ENCODE measurements around the gene STAT6.
"Not testable (repeated sequence)": the region's sequence is repeated elsewhere in the genome, so short reads cannot be mapped to it uniquely, and the experiment has no call there.

STAT6 gene

GRCh38 chr12:57126561-57126960 lies 15.4 kb upstream of the STAT6 start:
- no peak for DNase-seq (ENCODE audit: low spot score)

- no peak for DNase-seq (ENCODE audit: low spot score)
Measured at GRCh38 chr12:57126061-57126460, 14.9 kb upstream of the STAT6 start.

GRCh38 chr12:57124261-57124877 lies 13.2 kb upstream of the STAT6 start:
- peak; percentile 86 for DNase-seq (ENCODE audit: low spot score)

GRCh38 chr12:57123813-57124212 lies 12.7 kb upstream of the STAT6 start:
- no peak for DNase-seq (ENCODE audit: low spot score)

- DNase-seq (ENCODE audit: low spot score) = not testable (repeated sequence)
Measured at GRCh38 chr12:57120718-57121117, 9.6 kb upstream of the STAT6 start.

GRCh38 chr12:57119294-57120085 lies 8.3 kb upstream of the STAT6 start:
- DNase-seq (ENCODE audit: low spot score) = no peak

GRCh38 chr12:57118711-57119271 lies 7.6 kb upstream of the STAT6 start:
- no peak for DNase-seq (ENCODE audit: low spot score)

- DNase-seq (ENCODE audit: low spot score) = no peak
Measured at GRCh38 chr12:57116580-57117281, 5.6 kb upstream of the STAT6 start.

GRCh38 chr12:57112492-57113294 lies 1.5 kb upstream of the STAT6 start:
- DNase-seq (ENCODE audit: low spot score) = no peak

GRCh38 chr12:57110104-57111030 lies 795 bp downstream of the STAT6 start:
- peak; percentile 77 for DNase-seq (ENCODE audit: low spot score)

- DNase-seq (ENCODE audit: low spot score) = no peak
Measured at GRCh38 chr12:57109207-57110103, 1.7 kb downstream of the STAT6 start.

- DNase-seq (ENCODE audit: low spot score) = no peak
Measured at GRCh38 chr12:57107456-57108155, 3.6 kb downstream of the STAT6 start.

GRCh38 chr12:57106021-57106708 lies 5.0 kb downstream of the STAT6 start:
- no peak for DNase-seq (ENCODE audit: low spot score)

GRCh38 chr12:57105011-57105753 lies 6.0 kb downstream of the STAT6 start:
- no peak for DNase-seq (ENCODE audit: low spot score)

GRCh38 chr12:57104292-57104910 lies 6.8 kb downstream of the STAT6 start:
- DNase-seq (ENCODE audit: low spot score) = no peak

- no peak for DNase-seq (ENCODE audit: low spot score)
Measured at GRCh38 chr12:57103856-57104255, 7.3 kb downstream of the STAT6 start.

All from CD4-positive, alpha-beta T cell treated with Interleukin-2 at 100 ng/mL for 4 hours (primary cell).